GM19328 (cell line): ENCODE data around the gene SIK3.
"Not testable (repeated sequence)": the region's sequence is repeated elsewhere in the genome, so short reads cannot be mapped to it uniquely, and the experiment has no call there.

Experiments
- ATAC-seq: cut with Tn5 transposase; IDR thresholded peaks from one replicate; pipeline ENCODE4 v1.9.1; 2021; ENCODE audit warnings: mild to moderate bottlenecking, moderate library complexity; ENCODE audit not compliant: unreplicated experiment

SIK3 gene

DNA sequence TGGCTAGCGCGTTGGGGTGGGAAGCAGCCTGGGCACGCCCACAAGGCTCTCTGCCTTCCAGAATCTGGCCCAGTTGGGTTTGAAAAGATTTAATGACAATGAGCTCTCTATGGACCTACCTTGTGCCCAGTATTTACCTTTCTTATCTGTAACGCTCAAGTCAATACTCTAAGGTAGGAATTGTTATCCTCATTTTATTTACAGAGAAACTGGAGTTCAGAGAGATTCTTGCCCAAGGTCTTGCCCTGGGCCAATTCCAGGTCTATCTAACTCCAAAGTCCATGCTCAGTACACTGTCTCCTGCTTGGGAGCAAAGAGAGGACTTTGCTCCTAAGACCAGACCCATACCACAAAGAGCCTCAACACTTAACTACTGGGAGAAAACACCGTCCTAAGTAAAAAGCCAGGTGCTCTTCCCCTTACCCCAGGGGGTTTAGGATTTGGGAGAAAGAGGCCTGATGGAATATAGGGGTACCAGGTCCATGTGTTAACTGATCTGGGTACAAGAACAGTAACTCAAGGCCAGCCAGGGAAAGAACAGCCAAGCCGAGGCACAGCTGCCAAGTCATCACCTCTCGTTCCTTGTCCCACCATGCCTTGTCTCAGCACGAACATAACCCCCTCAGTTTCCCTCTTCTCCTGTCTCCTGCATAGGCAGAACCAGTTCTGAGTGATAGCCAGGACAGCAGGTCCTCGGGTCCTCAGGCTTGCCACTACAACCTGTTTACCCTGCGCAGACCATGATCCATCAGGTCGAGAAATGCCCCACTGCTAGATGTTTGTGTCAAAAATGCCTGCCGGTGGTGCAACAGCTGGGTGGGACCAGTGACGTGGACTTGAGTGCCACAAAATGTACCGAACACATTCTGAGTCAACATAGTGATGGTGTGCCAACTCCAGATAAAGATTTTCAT, 289.7 kb downstream of the SIK3 start:
- ATAC-seq = no peak

GRCh38 chr11:116807601-116808261, 290.5 kb downstream of the SIK3 start:
- no peak for ATAC-seq

GRCh38 chr11:116804001-116804400, 294.2 kb downstream of the SIK3 start:
- no peak for ATAC-seq

DNA sequence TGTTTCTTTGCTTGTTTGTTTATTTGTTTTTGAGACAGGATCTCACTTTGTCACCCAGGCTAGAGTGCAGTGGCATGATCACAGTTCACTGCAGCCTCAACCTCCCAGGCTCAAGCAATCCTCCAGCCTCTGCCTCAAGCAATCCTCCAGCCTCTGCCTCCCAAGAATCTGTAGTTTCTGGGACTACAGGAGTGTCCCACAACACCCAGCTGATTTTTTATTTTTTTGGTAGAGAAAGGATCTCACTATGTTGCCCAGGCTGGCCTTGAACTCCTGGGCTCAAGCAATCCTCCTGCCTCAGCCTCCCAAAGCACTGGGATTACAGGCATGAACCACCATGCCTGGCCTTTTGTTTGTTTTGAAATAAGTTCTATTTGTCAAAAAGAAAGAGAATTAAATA, 296.6 kb downstream of the SIK3 start:
- ATAC-seq = not testable (repeated sequence)

DNA sequence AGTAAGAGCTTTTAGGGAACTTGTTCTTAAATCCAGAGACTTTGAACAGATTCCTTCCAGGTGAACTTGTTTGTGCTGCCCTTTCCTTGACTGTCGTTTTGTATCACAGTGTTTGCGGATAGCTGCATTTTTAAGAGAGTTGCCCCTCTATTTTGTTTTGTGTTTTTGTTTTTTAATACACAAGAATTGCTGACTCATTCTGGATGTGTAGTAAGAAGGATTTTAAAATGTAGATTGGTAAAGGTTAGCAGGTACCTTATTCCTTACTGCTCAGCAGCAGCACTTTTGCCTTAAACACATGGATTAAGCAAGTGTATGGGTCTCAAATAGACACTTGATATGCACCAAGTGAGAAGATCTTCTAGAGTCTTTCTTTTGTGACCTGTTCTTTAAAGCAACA, 297.6 kb downstream of the SIK3 start:
- no peak for ATAC-seq

- ATAC-seq = no peak
Observed at GRCh38 chr11:116798368-116798767, 299.9 kb downstream of the SIK3 start.

DNA sequence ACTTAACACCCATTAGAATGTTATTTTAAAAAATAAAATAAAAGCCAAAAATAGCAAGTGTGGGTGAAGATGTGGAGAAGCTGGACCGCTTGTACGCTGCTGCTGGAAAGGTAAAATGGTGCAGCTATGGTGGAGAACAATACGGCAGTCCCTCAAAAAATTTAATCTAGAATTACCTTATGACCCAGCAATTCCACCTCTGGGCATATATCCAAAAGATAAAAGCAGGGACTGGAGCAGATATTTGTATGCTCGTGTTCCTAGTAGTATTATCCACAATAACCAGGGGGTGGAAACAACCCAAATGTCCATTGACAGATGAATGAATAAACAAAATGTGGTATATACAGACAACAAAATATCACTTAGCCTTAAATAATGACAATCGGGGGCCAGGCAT, 300.4 kb downstream of the SIK3 start:
- no peak for ATAC-seq

DNA sequence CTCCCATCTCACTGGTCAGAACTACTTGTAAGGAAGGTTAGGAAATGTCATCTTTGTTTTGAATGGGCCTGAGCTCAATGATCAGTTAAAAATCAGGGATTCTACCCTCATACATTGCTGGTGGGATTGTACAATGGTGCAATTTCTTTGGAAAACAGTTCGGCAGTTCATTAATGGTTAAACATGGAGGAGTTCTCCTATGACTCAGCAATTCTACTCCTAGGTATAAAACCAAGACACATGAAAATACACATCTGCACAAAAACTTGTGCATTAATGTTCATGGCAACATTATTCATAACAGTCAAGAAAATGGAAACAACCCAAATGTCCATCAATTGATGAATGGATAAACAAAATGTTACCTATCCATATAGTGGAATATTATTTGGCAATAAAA, 301.7 kb downstream of the SIK3 start:
- no peak for ATAC-seq

DNA sequence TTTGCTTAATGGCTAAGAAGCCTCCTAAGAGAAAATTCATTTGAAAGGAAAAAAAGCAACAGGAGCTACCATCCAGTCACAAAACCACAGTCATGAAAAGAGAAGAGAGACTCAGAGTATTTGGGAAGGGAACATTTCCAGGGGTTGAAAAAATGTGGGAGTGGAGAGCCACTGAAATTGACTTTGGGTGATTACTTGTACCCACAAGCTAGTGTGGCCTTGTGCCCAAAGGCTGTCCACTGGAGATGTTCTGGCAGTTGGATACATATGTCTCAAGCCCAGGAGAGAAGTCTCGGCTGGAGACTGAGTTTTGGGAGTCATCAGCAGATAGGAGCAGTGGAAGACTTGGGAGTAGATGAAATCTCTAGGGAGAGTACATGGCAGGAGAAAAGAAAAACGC, 303.4 kb downstream of the SIK3 start:
- ATAC-seq = no peak

- no peak for ATAC-seq
Observed at GRCh38 chr11:116793772-116794097, 304.5 kb downstream of the SIK3 start.
